BE2C (cell line): ENCODE data around the gene APOBEC3B. TPM values are rescaled to one million over a fixed set of nuclear protein-coding genes. Genes with fewer than 3 reads are reported as not detected.

Source experiments
- DNase-seq: peaks from one replicate; pipeline ENCODE4 v3.0.0-alpha.2; 2020
- H3K27me3 ChIP-seq: fragments of 250-450 bp; sonication (Bioruptor Pico); 2 replicates; pipeline ENCODE4 v1.5.1; 2020; ENCODE audit warnings: mild to moderate bottlenecking
- H3K36me3 ChIP-seq: fragments of 250-450 bp; sonication (Bioruptor Pico); 2 replicates; pipeline ENCODE4 v1.5.1; 2020; ENCODE audit warnings: mild to moderate bottlenecking
- H3K4me1 ChIP-seq: fragments of 250-450 bp; sonication (Bioruptor Pico); 2 replicates; pipeline ENCODE4 v1.5.1; 2020
- H3K4me3 ChIP-seq: 2 replicates; pipeline ENCODE4 v1.5.1; 2011; ENCODE audit warnings: low read depth, low read length
- H3K9me3 ChIP-seq: fragments of 250-450 bp; sonication (Bioruptor Pico); 2 replicates; pipeline ENCODE4 v1.5.1; 2020
- polyA plus RNA-seq: library from polyadenylated mRNA; unstranded; fragments of >200 nt; gene quantifications from one replicate; pipeline ENCODE4 v1.2.1, GENCODE V29; 2012; ENCODE audit warnings: low read depth, missing spikeins; ENCODE audit not compliant: insufficient read length, insufficient read depth
- TF ChIP-seq, protein P1 (sequence below): IDR thresholded peaks from 2 replicates; pipeline ENCODE4 v1.5.1; 2012; ENCODE audit warnings: mild to moderate bottlenecking, low read depth, low read length

The APOBEC3B gene
- 0.43 TPM for polyA plus RNA-seq

DNA sequence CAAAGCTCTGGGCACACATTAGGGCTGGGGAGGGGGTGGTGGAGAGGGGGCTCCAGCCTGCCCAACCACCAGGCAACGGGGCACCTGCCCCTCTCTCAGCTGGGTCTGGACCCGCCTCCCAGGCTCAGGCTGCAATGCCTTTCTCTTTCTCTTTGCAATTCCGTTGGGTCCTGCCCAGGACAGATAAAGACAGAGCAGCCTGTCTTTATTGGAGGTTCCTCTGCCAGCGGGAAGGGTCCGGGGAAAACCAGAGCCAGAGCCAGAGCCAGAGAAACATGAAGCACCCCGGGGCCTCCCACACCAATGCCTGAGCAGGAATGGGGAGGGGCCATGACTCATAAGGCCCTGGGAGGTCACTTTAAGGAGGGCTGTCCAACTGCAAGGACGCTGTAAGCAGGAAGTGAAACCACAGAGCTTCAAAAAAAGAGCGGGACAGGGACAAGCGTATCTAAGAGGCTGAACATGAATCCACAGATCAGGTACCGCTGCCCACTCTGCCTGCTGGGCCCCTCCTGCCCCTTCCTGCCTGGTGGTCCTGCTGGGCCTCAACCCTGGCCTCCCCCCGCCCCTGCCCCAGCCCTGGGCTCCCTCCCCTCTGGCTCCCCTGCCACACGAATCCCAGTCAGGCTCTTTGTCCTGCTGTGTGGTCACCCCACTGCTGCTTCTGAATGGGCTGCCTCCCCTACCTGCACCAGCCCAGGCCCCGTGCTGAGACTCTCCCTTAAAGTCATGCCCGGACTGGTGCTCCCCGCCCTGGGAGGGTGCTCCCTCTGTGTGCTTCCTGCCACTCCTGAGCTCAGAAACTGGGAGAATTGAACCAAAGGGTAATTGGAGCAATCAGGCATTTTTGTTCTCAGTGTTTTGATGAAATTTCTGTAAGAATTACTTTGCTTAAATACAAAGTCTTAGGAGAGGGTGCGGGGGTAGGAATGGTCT is at the start of gene APOBEC3B:
Gene APOBEC3B, plus strand, starts transcription at position 356 of the 936 bp plus-strand sequence. Its CDS starts 107 bp downstream, at position 463.
- Histone ChIP-seq H3K4me1 (peaks cover 6% of the 10 kb centered on the region), H3K4me3 (peak within 1 kb of the TSS; percentile 24), H3K36me3 (no peaks in the 10 kb centered on the region), H3K27me3 (no peaks in the 10 kb centered on the region), H3K9me3 (no peaks in the 10 kb centered on the region)
- TF ChIP-seq, protein P1, sequence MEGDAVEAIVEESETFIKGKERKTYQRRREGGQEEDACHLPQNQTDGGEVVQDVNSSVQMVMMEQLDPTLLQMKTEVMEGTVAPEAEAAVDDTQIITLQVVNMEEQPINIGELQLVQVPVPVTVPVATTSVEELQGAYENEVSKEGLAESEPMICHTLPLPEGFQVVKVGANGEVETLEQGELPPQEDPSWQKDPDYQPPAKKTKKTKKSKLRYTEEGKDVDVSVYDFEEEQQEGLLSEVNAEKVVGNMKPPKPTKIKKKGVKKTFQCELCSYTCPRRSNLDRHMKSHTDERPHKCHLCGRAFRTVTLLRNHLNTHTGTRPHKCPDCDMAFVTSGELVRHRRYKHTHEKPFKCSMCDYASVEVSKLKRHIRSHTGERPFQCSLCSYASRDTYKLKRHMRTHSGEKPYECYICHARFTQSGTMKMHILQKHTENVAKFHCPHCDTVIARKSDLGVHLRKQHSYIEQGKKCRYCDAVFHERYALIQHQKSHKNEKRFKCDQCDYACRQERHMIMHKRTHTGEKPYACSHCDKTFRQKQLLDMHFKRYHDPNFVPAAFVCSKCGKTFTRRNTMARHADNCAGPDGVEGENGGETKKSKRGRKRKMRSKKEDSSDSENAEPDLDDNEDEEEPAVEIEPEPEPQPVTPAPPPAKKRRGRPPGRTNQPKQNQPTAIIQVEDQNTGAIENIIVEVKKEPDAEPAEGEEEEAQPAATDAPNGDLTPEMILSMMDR, result no peak
- DNase-seq, result peak; percentile 64

DNA sequence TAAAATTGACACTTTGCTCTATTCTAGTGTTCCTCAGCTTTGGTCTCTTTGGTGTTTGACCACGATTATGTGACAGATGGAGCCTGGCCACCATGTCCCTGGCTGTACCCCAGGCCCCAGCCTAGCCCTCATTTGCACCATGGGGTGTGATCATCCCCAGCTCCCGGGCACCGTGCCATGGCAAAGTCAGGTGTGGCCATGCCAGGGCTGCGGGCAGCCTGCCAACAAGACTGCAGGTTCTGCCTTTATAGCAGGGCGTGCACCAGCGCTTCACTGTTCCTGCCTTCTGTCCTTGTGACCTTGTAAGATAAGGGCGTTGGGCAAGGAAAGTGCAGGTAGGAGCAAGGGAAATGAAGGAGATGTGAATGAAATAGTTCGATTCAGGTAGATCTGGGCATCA is 47.1 kb upstream of the APOBEC3B start:
- Histone ChIP-seq H3K4me3 (no peak overlapping the region), H3K9me3 (no peaks in the 10 kb centered on the region), H3K36me3 (no peaks in the 10 kb centered on the region), H3K27me3 (no peaks in the 10 kb centered on the region), H3K4me1 (no peaks in the 10 kb centered on the region; the same call in 1 of the 2 replicates)
- TF ChIP-seq, protein P1, result no peak
- DNase-seq, result peak; percentile 51

DNA sequence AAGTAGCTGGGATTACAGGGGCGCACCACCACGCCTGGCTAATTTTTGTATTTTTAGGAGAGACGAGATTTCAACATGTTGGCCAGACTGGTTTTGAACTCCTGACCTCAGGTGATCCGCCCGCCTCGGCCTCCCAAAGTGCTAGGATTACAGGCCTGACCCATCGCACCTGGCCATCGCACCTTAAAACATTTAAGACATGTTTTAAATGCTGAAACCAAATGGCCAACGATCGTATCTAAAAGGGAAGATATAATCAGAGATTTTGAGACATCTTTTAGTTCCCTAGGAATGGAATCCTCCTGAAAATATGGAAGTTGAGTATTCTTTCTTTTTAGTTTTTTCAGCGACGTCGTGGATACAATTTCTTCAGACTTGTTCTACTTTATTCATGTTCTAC is 46.5 kb upstream of the APOBEC3B start:
- no peak overlapping the region for H3K4me3 ChIP-seq
- no peaks in the 10 kb centered on the region for H3K27me3 ChIP-seq
- DNase-seq, result no peak
- H3K36me3 ChIP-seq, result no peaks in the 10 kb centered on the region
- TF ChIP-seq, protein P1, result no peak
- H3K9me3 ChIP-seq, result no peaks in the 10 kb centered on the region
- no peaks in the 10 kb centered on the region; the same call in 1 of the 2 replicates for H3K4me1 ChIP-seq

DNA sequence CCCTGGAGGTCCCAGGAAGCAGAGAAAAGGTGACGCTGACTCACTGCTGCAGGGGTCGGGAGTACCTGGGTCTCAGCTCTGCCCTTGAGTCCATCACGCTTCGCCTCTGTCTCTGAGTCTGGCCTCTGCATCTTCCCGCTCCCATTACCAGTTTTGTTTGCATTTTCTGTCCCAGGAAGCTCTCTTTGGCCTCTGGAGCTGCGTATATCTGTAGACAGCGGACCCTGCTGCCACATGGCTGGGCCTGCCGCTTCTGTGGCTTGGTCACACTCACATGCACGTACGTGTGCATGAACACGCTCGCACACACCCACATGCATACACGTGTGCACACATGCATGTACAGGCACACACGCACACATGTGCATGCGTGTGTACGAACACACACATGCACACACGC is 45.6 kb upstream of the APOBEC3B start:
- no peak for DNase-seq
- Histone ChIP-seq H3K27me3 (no peaks in the 10 kb centered on the region), H3K36me3 (no peaks in the 10 kb centered on the region), H3K4me1 (no peaks in the 10 kb centered on the region; the same call in 1 of the 2 replicates), H3K9me3 (no peaks in the 10 kb centered on the region), H3K4me3 (no peak overlapping the region)
- TF ChIP-seq, protein P1, result no peak

DNA sequence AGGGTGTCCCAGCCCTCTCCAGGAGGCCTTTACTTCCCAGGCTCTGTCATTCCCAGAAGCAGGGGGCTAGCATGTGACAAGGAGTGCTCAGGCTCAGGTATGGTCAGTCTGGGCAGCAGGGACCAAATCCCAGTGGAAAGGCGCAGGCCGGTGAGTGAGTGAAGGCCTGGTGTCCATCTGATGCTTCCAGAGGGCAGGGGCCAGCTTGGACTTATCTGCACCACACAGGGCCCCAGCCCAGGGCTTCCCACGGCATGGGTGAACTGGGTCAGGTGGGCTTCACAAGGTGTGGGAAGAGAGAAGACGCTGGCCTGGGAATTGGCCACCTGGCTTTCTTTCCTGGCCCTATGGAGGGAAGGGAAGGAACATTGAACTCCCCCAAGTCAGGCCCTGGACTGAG is 45.1 kb upstream of the APOBEC3B start:
- no peak overlapping the region for H3K4me3 ChIP-seq
- no peaks in the 10 kb centered on the region for H3K9me3 ChIP-seq
- DNase-seq, result no peak
- H3K27me3 ChIP-seq, result no peaks in the 10 kb centered on the region
- TF ChIP-seq, protein P1, result no peak
- no peaks in the 10 kb centered on the region for H3K36me3 ChIP-seq
- H3K4me1 ChIP-seq, result no peaks in the 10 kb centered on the region; the same call in 1 of the 2 replicates

GRCh38 chr22:38937541-38937940 is 44.6 kb upstream of the APOBEC3B start:
- H3K4me3 ChIP-seq, result no peak overlapping the region
- H3K36me3 ChIP-seq, result no peaks in the 10 kb centered on the region
- no peak for DNase-seq
- no peaks in the 10 kb centered on the region for H3K27me3 ChIP-seq
- TF ChIP-seq, protein P1, result no peak
- no peaks in the 10 kb centered on the region for H3K9me3 ChIP-seq
- no peaks in the 10 kb centered on the region; the same call in 1 of the 2 replicates for H3K4me1 ChIP-seq
